ENCODE measurements around the gene JMJD7. TPM values are rescaled to one million over a fixed set of nuclear protein-coding genes. Genes with fewer than 3 reads are reported as not detected.

JMJD7 gene
- total RNA-seq: 15.5 and 24.1 TPM in 2 replicates

GRCh38 chr15:41827880-41828806 lies at the start of gene JMJD7:
JMJD7 (plus strand) TSS chr15:41828092; CDS start chr15:41828125, 33 bp downstream.

GRCh38 chr15:41838400-41838897 lies 10.6 kb downstream of the JMJD7 start, which contains the start of gene PLA2G4B:
PLA2G4B (plus strand) TSS chr15:41838847; CDS start chr15:41838914, 67 bp downstream.

Other genes with a start within 250 kb of the JMJD7 start
- gene MGA, start 167.7 kb upstream of the JMJD7 start, total RNA-seq: 7.6 and 9.9 TPM in 2 replicates
- gene MAPKBP1, start 53.6 kb upstream of the JMJD7 start, total RNA-seq: 27.8 and 35.2 TPM in 2 replicates
- gene PLA2G4B, start 10.8 kb downstream of the JMJD7 start, total RNA-seq: 0.23 and 1.7 TPM in 2 replicates
- 0.04 and 0.31 TPM in 2 replicates for gene SPTBN5, start 66.0 kb downstream of the JMJD7 start, total RNA-seq
- 40.3 and 41.4 TPM in 2 replicates for gene EHD4, start 144.5 kb downstream of the JMJD7 start, total RNA-seq
- 0.27 and 0.39 TPM in 2 replicates for gene PLA2G4E, start 192.9 kb downstream of the JMJD7 start, total RNA-seq

Measured in hair follicular keratinocyte (primary cell).